Effector memory CD8-positive, alpha-beta T cell (primary cell): ENCODE results near the gene DGKI.

Experiments
- ATAC-seq: fragments of 150-1000 bp; cut with Tn5 transposase; replicated peaks from 2 replicates; pipeline ENCODE4 v1.10.0; 2021; ENCODE audit warnings: mild to moderate bottlenecking, moderate library complexity
- DNase-seq, 3 experiments: peaks; one replicate each; pipeline ENCODE4 v3.0.0; 2021
- H3K27ac Mint-ChIP-seq, 2 donors: one replicate each; pipeline ENCODE4 v1.8.0; 2022; ENCODE audit warnings: mild to moderate bottlenecking in 2 of 2, mixed read lengths in 2 of 2, moderate library complexity in 2 of 2
- H3K27me3 Mint-ChIP-seq, 2 donors: one replicate each; pipeline ENCODE4 v1.8.0; 2022; ENCODE audit warnings: mixed read lengths in 2 of 2
- H3K36me3 Mint-ChIP-seq: one replicate; pipeline ENCODE4 v1.8.0; 2022; ENCODE audit warnings: mild to moderate bottlenecking, moderate library complexity, mixed read lengths; ENCODE audit not compliant: insufficient read depth
- H3K4me1 Mint-ChIP-seq, 2 donors: one replicate each; pipeline ENCODE4 v1.8.0; 2022; ENCODE audit warnings: low read depth in 2 of 2, mixed read lengths in 2 of 2
- H3K4me3 Mint-ChIP-seq, 2 donors: one replicate each; pipeline ENCODE4 v1.8.0; 2022; ENCODE audit warnings: mild to moderate bottlenecking in 2 of 2, mixed read lengths in 2 of 2, moderate library complexity in 2 of 2
- H3K9me3 Mint-ChIP-seq, 2 donors: one replicate each; pipeline ENCODE4 v1.8.0; 2022; ENCODE audit warnings: mixed read lengths in 2 of 2

Gene DGKI

GRCh38 chr7:137606061-137606674, 240.6 kb downstream of the DGKI start:
- no peak for ATAC-seq
- DNase-seq, result no peak
- Mint-ChIP-seq H3K4me3 (no peak overlapping the region), H3K27ac (no peak overlapping the region), H3K9me3 (no peaks in the 10 kb centered on the region), H3K27me3 (peaks cover 13 to 17% of the 10 kb centered on the region in 2 donors), H3K36me3 (no peaks in the 10 kb centered on the region), H3K4me1 (no peaks in the 10 kb centered on the region)

- H3K4me3 Mint-ChIP-seq, result no peak overlapping the region
- H3K27ac Mint-ChIP-seq, result no peak overlapping the region
- no peaks in the 10 kb centered on the region for H3K4me1 Mint-ChIP-seq
- H3K27me3 Mint-ChIP-seq, result peaks cover 8 to 20% of the 10 kb centered on the region in 2 donors
- ATAC-seq (no peak), DNase-seq (no peak)
- H3K9me3 Mint-ChIP-seq, result no peaks in the 10 kb centered on the region
- no peaks in the 10 kb centered on the region for H3K36me3 Mint-ChIP-seq
These were observed 243.7 kb downstream of the DGKI start for GRCh38 chr7:137603043-137603442.

DNA sequence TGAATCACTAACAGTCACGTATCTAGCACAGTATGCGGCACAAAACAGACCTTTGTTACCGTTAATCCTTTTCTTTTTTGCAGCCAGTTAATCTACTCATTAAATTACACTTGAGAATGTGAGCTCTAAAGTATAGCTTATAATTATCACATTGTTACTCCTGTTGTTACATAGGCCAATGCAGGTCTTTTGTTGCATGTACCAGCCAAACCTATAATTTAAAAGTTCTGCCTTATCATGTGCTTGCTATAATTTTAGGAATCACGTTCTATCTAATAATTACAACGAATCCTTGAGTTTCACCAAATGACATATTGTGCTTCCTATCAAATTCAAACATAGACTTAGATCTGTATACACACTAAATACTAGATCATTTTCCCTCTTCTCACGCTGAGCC, 245.1 kb downstream of the DGKI start:
- Mint-ChIP-seq H3K27me3 (peaks cover 8 to 20% of the 10 kb centered on the region in 2 donors), H3K4me1 (no peaks in the 10 kb centered on the region), H3K27ac (no peak overlapping the region), H3K36me3 (no peaks in the 10 kb centered on the region), H3K4me3 (no peak overlapping the region), H3K9me3 (no peaks in the 10 kb centered on the region)
- no peak for ATAC-seq
- DNase-seq, result no peak

- no peaks in the 10 kb centered on the region for H3K9me3 Mint-ChIP-seq
- H3K27me3 Mint-ChIP-seq, result peaks cover 8 to 9% of the 10 kb centered on the region in 2 donors
- no peak overlapping the region for H3K4me3 Mint-ChIP-seq
- ATAC-seq (no peak), DNase-seq (no peak)
- H3K4me1 Mint-ChIP-seq, result no peaks in the 10 kb centered on the region
- H3K36me3 Mint-ChIP-seq, result no peaks in the 10 kb centered on the region
- H3K27ac Mint-ChIP-seq, result no peak overlapping the region
These were observed 248.9 kb downstream of the DGKI start for GRCh38 chr7:137597856-137598255.

DNA sequence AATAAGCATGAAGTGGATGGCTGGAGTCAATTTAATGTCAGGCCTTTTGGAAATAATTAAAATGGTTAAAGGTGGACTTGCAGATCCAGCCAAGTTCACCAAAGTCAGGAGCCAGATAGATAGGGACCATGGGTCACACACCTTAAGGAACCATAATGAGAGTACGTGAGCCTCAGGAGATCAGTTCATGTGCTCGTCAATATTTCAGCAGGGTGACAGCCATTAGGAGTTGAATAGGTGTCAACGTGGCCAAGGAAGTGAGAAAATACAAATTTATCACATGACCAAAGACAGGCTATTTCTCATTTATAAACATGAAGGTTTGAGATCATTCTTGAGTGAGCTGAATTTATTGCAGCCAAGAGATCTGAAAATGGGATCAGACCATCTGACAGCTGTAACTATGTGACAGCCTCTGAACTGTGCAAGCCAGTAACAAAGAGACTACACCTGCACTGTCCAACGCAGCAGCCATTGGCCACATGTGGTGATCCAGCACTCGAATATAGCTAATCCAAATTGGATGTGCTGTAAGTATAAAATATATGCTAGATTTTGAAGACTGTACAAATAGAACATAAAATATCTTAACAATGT, 253.6 kb downstream of the DGKI start:
- Mint-ChIP-seq H3K27me3 (peaks cover 0 to 20% of the 10 kb centered on the region in 2 donors), H3K27ac (no peak overlapping the region), H3K4me3 (no peak overlapping the region), H3K4me1 (no peaks in the 10 kb centered on the region), H3K9me3 (no peaks in the 10 kb centered on the region), H3K36me3 (no peaks in the 10 kb centered on the region)
- ATAC-seq, result no peak
- no peak for DNase-seq

DNA sequence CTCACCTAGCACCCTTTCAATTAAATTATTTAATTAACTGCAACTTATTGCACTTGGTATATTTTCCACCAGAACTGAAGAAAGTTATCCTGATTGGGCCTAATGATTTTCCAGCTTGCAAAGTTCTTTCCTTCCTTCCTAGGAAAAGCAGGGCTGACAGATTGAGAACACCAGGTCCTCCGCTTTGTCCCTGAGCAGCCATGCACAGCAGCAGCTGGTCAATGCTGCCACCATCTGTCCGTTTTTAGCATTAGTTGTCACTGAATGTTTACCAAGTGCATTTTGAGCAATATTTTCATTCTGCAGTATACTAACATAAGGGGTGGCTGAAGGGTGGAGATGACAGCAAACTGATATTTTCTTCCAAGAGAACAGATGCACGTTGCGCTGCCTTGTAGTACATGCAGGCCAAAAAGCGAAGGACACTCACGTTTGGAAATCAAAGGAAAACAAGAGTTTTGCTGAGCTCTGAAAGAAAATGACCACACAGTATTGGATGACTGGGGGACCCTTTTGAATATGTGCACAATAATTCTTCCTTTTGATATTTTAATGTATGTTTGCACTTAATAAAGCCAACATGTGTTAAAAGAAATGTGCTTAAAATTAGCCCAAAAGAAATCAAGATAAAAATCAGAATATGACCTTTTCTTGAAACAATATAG, 254.4 kb downstream of the DGKI start:
- no peak for ATAC-seq
- no peaks in the 10 kb centered on the region for H3K9me3 Mint-ChIP-seq
- H3K4me1 Mint-ChIP-seq, result no peaks in the 10 kb centered on the region
- no peaks in the 10 kb centered on the region for H3K36me3 Mint-ChIP-seq
- DNase-seq, result no peak
- H3K27ac Mint-ChIP-seq, result no peak overlapping the region
- H3K27me3 Mint-ChIP-seq, result peaks cover 0 to 20% of the 10 kb centered on the region in 2 donors
- no peak overlapping the region for H3K4me3 Mint-ChIP-seq

GRCh38 chr7:137591421-137591837, 255.3 kb downstream of the DGKI start:
- no peaks in the 10 kb centered on the region for H3K9me3 Mint-ChIP-seq
- no peaks in the 10 kb centered on the region for H3K36me3 Mint-ChIP-seq
- no peak overlapping the region for H3K4me3 Mint-ChIP-seq
- no peak overlapping the region for H3K27ac Mint-ChIP-seq
- no peak for ATAC-seq
- no peak for DNase-seq
- H3K4me1 Mint-ChIP-seq, result no peaks in the 10 kb centered on the region
- H3K27me3 Mint-ChIP-seq, result peaks cover 0 to 20% of the 10 kb centered on the region in 2 donors

DNA sequence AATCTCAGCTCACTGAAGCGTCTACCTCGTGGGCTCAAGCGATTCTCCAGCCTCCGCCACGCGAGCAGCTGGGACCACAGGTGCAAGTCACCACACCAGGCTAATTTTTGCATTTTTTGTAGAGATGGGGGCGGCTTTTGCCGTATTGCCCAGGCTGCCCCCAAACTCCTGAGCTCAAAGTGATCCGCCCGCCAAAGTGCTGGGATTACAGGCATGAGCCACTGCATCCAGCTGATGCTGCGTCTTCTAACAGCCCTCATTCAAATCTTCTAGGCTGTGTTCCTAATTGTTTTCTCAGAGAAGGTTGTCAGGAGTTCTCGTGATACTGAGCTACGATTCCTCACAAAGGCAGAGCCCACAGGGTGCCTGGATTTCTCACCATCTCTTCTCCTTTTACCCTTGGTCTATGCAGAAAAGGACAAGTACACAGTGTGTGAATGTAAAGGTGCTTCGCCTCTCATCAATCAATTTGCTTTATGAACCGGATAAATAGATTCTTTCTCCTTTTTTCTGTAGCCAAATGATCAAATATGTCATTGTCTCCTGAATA, 255.9 kb downstream of the DGKI start:
- H3K9me3 Mint-ChIP-seq, result no peaks in the 10 kb centered on the region
- no peak for DNase-seq
- H3K27me3 Mint-ChIP-seq, result peaks cover 0 to 20% of the 10 kb centered on the region in 2 donors
- ATAC-seq, result no peak
- H3K36me3 Mint-ChIP-seq, result no peaks in the 10 kb centered on the region
- no peak overlapping the region for H3K27ac Mint-ChIP-seq
- no peak overlapping the region for H3K4me3 Mint-ChIP-seq
- H3K4me1 Mint-ChIP-seq, result no peaks in the 10 kb centered on the region

- ATAC-seq (no peak), DNase-seq (no peak)
- Mint-ChIP-seq H3K27me3 (peaks cover 0 to 20% of the 10 kb centered on the region in 2 donors), H3K9me3 (no peaks in the 10 kb centered on the region), H3K36me3 (no peaks in the 10 kb centered on the region), H3K4me3 (no peak overlapping the region), H3K27ac (no peak overlapping the region), H3K4me1 (no peaks in the 10 kb centered on the region)
These were observed 256.6 kb downstream of the DGKI start for GRCh38 chr7:137590071-137590755.

- Mint-ChIP-seq H3K27me3 (peaks cover 0 to 12% of the 10 kb centered on the region in 2 donors), H3K4me3 (no peak overlapping the region), H3K27ac (no peak overlapping the region), H3K9me3 (no peaks in the 10 kb centered on the region), H3K4me1 (no peaks in the 10 kb centered on the region), H3K36me3 (peaks cover 2% of the 10 kb centered on the region)
- ATAC-seq (no peak), DNase-seq (no peak)
These were observed 259.4 kb downstream of the DGKI start for GRCh38 chr7:137587326-137587725.

GRCh38 chr7:137585591-137585990, 261.2 kb downstream of the DGKI start:
- Mint-ChIP-seq H3K9me3 (no peaks in the 10 kb centered on the region), H3K27me3 (peaks cover 0 to 12% of the 10 kb centered on the region in 2 donors), H3K27ac (no peak overlapping the region), H3K4me1 (no peaks in the 10 kb centered on the region), H3K36me3 (peaks cover 2% of the 10 kb centered on the region), H3K4me3 (no peak overlapping the region)
- ATAC-seq (no peak), DNase-seq (no peak)

DNA sequence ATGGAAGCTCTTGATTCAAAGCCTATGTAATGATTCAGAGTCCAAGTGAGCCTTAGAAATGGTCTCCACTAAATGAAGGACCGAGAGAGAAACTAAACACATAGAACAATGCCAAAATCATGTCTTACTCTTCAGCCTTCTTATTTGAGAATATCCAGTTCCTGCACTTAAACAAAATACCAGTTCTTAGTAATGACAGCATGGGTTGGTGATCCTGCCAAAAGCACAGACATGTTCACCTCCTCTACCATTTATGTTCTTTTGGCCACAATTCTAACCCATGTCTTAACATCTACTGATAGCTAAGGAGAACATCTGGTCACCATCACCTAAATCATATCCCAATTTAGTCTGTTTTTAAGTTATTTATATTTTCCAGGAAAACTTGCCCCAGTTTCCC, 263.6 kb downstream of the DGKI start:
- H3K27ac Mint-ChIP-seq, result no peak overlapping the region
- H3K27me3 Mint-ChIP-seq, result no peaks in the 10 kb centered on the region
- ATAC-seq, result no peak

DNA sequence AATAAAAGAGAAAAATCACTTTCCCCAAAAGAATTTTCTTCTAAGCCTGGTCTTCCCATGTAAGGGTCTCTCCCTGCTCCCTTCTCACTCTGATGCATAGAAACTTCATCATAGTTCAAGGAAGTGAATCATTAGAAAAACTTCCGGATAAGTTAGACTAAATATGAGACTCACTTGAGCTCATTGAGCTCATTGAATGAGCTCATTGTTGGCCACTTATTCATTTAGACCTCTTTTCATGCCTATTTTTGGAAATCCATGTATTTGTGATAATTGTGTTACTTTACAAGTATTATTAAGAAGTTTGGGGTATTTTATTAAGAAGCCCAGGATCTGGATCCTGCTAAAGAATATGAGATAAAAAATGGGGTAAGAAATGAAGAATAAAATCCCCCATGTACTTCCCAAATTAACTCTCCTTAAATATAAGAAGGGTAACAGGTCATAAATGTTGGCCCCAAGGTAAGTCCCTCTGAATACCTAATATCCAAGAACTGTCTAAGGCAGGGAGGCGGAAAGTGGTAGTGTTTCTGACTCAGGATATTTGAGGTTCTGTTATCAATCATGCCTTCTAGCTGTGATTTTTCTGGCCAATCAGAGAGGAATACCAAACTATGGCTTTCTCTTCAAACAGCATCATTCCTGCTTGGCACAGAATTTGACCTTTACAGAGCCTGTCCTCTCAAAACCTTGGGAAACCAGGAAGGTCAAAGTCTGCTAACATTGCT, 266.7 kb downstream of the DGKI start:
- H3K36me3 Mint-ChIP-seq, result peaks cover 2% of the 10 kb centered on the region
- H3K4me1 Mint-ChIP-seq, result no peaks in the 10 kb centered on the region
- no peaks in the 10 kb centered on the region for H3K27me3 Mint-ChIP-seq
- H3K9me3 Mint-ChIP-seq, result no peaks in the 10 kb centered on the region
- H3K4me3 Mint-ChIP-seq, result no peak overlapping the region
- ATAC-seq (no peak), DNase-seq (no peak)
- H3K27ac Mint-ChIP-seq, result no peak overlapping the region

More for the DNA sequence above, 263.6 kb downstream of the DGKI start:
- H3K36me3 Mint-ChIP-seq, result peaks cover 2% of the 10 kb centered on the region
- H3K4me3 Mint-ChIP-seq, result no peak overlapping the region
- DNase-seq, result no peak
- H3K9me3 Mint-ChIP-seq, result no peaks in the 10 kb centered on the region
- no peaks in the 10 kb centered on the region for H3K4me1 Mint-ChIP-seq
